Stimulated activated naive CD8-positive, alpha-beta T cell treated with anti-CD3 and anti-CD28 coated beads, Interleukin-15, Interleukin-2, amounts not matched to agents 100 ng/mL and 50 ng/mL, for 24 hours (primary cell): ENCODE data around the gene SLC9A4.

Experiments used
- H3K27ac Mint-ChIP-seq: one replicate; pipeline ENCODE4 v1.8.0; 2021; ENCODE audit warnings: mild to moderate bottlenecking, mixed read lengths
- H3K27me3 Mint-ChIP-seq: one replicate; pipeline ENCODE4 v1.8.0; 2021; ENCODE audit warnings: mixed read lengths
- H3K36me3 Mint-ChIP-seq: one replicate; pipeline ENCODE4 v1.8.0; 2021; ENCODE audit warnings: low read depth, mixed read lengths
- H3K4me1 Mint-ChIP-seq: one replicate; pipeline ENCODE4 v1.8.0; 2021; ENCODE audit warnings: low read depth, mixed read lengths
- H3K4me3 Mint-ChIP-seq: one replicate; pipeline ENCODE4 v1.8.0; 2021; ENCODE audit warnings: mild to moderate bottlenecking, mixed read lengths
- H3K9me3 Mint-ChIP-seq: one replicate; pipeline ENCODE4 v1.8.0; 2021; ENCODE audit warnings: mixed read lengths

SLC9A4 gene

DNA sequence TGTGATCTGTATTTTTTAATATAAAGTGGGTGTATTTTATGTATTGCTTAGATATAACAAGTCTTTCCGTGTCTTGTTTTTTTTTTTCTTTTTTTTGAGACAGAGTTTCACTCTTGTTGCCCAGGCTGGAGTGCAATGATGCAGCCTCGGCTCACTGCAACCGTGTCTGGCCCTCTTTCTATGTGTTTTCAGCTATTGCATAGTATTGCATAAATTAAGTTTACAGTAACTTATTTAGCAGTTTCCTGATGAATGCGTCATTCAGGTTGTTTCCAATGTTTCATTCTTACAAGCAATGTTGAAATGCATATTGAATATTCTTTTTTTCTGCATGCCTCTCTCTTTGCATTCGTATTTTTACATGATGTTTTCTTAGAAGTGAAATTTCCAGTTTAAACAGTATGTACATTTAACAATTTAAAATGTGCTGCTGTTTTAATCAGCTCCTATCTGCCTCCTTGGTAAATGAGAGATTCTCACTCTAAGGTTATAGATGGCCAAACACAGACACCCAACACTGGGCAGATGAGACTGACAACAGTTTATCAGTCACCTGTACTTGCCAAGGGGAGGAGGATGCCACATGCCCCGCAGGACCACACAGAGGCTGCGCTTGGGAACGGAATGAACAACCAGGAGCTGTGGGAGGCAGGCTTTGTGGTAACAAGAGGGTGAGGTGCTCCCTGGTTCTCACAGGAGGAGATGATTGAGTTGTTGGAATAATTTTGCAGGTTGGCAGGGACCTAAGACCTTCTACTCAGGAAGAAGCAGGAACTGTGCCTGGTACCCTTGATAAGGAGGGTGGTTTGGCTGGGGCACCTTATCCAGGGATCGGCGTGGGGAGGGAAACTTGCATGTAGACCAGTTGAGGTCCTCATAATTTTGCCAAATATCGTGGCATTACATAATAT, 7.5 kb downstream of the SLC9A4 start:
- no peaks in the 10 kb centered on the region for H3K36me3 Mint-ChIP-seq
- peaks cover 29% of the 10 kb centered on the region for H3K27me3 Mint-ChIP-seq
- H3K4me1 Mint-ChIP-seq = peaks cover 6% of the 10 kb centered on the region
- no peak overlapping the region for H3K27ac Mint-ChIP-seq
- H3K4me3 Mint-ChIP-seq = no peak overlapping the region
- no peaks in the 10 kb centered on the region for H3K9me3 Mint-ChIP-seq

DNA sequence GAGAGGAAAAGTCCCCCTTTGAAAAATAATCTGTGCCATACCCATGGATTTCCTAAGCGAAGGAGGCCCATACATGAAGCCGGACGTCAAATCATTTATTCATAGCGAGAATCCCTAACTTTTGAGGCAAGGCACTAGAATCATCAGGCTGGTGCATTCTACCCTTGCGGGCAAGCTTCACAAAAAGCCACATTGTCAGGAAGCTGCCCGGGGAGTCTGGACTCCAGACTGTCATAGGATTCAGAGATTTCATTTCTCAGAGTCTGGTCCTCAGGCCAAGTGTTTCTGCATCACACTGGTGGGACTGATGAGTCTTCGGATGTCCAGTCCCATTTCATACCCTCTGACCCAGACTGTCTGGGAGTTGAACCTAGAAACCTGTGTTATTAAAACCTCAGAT, 8.9 kb downstream of the SLC9A4 start:
- H3K36me3 Mint-ChIP-seq = no peaks in the 10 kb centered on the region
- peaks cover 32% of the 10 kb centered on the region for H3K27me3 Mint-ChIP-seq
- H3K4me1 Mint-ChIP-seq = peaks cover 6% of the 10 kb centered on the region
- no peak overlapping the region for H3K4me3 Mint-ChIP-seq
- no peaks in the 10 kb centered on the region for H3K9me3 Mint-ChIP-seq
- H3K27ac Mint-ChIP-seq = no peak overlapping the region

DNA sequence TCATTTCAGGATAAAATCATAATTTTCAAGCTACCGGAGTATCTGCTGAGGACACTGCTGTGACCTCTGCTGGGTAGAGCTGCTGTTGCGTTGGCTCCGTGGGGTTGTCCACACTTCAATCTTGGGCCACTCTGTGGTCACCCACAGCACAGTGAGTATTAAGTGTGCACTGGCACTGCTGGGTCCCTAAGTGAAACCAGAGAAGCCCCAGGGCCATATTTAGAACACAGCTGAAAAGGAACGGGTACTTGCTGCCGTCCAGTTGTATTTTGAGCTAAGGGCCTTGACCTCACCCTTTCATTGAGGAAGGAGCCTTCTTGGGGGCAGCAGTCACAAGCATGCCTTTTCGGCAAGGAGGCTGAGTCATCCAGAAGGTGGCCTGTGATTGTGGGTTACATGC, 10.1 kb downstream of the SLC9A4 start:
- H3K27me3 Mint-ChIP-seq = peaks cover 34% of the 10 kb centered on the region
- H3K9me3 Mint-ChIP-seq = no peaks in the 10 kb centered on the region
- H3K4me1 Mint-ChIP-seq = peaks cover 13% of the 10 kb centered on the region
- H3K4me3 Mint-ChIP-seq = no peak overlapping the region
- H3K27ac Mint-ChIP-seq = no peak overlapping the region
- no peaks in the 10 kb centered on the region for H3K36me3 Mint-ChIP-seq

DNA sequence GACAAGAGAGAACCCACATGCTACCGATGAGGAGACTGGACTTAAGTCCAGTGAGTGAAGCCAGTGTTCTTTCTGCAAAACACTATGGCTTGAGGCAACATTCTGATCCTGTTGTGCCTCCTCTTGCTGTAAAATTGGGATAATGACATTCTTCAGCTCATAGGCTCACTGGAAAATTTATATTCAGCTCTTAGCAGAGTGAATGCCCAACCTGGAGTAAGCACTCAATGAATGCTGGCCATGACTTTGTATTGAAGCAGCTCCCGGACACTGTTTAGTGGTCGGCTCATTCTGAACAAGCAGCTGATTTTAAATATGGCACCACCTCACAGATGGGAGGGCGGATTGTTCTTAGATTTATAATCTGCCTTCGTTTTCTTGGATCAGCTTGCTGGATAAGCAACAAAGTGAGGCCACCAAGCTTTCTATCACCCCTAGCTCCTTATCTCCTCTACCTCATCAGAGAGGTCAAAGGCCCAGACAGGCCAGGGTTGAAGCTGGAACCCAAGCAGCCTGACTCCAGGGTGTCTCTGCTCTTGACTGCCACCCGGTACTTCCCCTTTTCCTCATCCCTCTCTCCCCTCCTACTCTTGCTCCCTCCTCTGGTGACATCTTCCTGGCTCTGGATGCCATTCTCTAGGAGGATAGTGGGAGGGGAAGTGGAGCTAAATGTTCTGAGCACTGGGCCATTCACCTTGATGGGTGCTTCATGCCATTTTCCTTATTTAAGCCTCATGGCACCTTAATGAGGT, 11.5 kb downstream of the SLC9A4 start:
- H3K4me1 Mint-ChIP-seq = peaks cover 21% of the 10 kb centered on the region
- peaks cover 38% of the 10 kb centered on the region for H3K27me3 Mint-ChIP-seq

DNA sequence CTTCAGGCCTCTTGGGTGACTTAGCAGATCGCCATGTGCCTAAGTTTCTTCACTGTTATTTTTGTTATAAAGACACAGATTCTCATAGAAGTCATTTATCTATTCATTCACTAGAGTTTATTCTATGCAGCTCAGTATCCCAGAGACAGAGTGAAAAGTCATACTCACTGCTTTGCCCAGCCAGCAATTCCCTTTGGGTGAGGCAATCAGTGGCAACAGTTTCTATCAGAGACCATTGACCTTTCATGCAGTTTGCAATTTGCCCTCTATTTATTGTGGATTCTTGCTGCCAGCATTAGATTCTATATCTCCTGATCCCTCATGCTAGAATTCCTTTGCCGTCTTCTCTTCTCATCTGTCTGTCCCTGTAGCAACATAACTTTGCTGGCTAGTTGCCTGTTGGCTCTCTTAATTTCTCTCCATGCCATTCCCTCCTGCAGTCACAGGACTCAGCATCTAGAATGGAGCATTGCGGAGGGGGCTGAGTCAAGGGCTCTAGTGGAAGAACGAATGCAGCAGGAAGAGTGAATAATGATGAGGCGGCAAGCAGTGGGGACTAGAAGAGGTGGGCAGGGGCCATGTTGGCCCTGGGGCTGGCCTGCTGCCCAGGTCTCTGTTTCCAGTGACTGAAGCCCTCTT, 12.2 kb downstream of the SLC9A4 start:
- no peaks in the 10 kb centered on the region for H3K36me3 Mint-ChIP-seq
- no peaks in the 10 kb centered on the region for H3K9me3 Mint-ChIP-seq
- H3K27me3 Mint-ChIP-seq = peaks cover 41% of the 10 kb centered on the region
- H3K4me3 Mint-ChIP-seq = no peak overlapping the region
- H3K27ac Mint-ChIP-seq = no peak overlapping the region
- peaks cover 24% of the 10 kb centered on the region for H3K4me1 Mint-ChIP-seq

More for the DNA sequence above, 11.5 kb downstream of the SLC9A4 start:
- no peaks in the 10 kb centered on the region for H3K9me3 Mint-ChIP-seq
- H3K4me3 Mint-ChIP-seq = no peak overlapping the region
- no peak overlapping the region for H3K27ac Mint-ChIP-seq
- no peaks in the 10 kb centered on the region for H3K36me3 Mint-ChIP-seq

DNA sequence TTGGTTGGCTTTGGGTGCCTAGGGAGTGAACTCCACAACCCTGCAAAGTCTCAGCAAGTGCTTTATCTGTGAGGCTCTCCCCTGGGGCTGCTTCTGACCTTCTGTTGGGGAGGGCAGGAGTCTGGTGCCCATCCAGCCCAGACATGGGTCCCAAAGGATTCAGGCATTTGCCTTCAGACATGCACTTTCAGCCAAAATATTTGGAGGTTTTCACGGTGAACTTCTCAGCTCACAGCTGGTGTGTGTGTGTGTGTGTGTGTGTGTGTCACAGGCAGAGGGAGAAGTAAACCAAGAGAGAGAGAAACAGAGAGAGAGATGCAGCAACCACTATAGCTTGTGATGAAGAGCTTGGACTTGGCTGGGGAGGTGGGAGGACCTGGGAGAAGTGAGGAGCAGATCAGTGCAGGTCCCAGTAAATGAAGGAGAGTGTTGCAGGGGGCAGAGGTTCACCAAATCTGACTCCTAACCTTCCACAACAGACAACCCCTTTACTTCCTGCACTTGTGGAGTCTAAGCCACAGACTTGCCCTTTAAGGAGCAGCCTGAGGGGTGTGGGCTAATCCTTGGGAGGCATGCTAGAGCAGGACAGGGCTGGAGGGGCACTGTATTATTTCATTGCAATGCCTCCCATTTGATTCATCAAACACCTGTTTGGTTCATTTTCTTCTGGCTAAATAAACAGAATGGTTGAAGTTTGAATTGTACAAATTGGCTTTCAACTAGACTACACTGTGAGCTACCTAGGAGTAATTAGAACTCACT, 14.1 kb downstream of the SLC9A4 start:
- Mint-ChIP-seq H3K27ac (no peak overlapping the region), H3K27me3 (peaks cover 36% of the 10 kb centered on the region), H3K36me3 (no peaks in the 10 kb centered on the region), H3K4me3 (no peak overlapping the region), H3K9me3 (no peaks in the 10 kb centered on the region), H3K4me1 (peaks cover 24% of the 10 kb centered on the region)

DNA sequence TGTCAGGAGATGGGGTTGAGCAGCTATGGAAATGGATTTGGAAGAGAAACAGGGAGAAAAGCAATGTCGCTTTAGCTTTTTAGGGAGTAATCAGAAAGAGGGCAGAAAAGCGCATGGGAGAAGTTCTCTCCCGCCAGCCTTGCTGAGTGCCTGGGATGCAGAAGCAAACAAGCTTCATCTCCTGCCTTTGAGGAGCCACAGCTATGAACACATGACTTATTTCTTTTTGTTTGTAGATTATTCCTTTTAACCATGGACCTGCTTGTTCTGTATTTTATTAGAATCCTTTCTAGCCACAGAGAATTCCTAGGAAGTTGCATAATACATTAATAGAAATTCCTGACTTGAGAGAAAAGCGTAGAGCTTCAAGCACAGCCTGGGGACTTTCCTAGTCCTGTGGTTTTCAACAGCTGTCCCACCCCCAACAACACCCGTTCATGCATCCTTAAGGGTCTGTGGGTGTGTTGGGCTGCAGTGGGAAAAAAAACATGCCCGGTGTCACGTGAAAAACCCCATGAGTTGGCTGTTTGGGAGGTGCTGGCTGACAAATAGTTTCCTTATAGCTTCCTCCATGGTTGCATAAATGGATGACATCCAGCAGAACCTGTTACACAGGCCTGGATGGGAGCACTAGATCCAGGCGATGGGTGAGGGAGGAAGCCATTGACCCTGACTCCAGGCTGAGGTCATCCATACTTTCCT, 14.9 kb downstream of the SLC9A4 start:
- H3K4me1 Mint-ChIP-seq = peaks cover 24% of the 10 kb centered on the region
- peaks cover 40% of the 10 kb centered on the region for H3K27me3 Mint-ChIP-seq
- H3K36me3 Mint-ChIP-seq = no peaks in the 10 kb centered on the region
- H3K4me3 Mint-ChIP-seq = no peak overlapping the region
- H3K9me3 Mint-ChIP-seq = no peaks in the 10 kb centered on the region
- H3K27ac Mint-ChIP-seq = no peak overlapping the region

GRCh38 chr2:102489646-102490045, 16.6 kb downstream of the SLC9A4 start:
- Mint-ChIP-seq H3K27me3 (peaks cover 46% of the 10 kb centered on the region), H3K27ac (no peak overlapping the region), H3K9me3 (no peaks in the 10 kb centered on the region), H3K4me1 (peaks cover 24% of the 10 kb centered on the region), H3K4me3 (no peak overlapping the region), H3K36me3 (no peaks in the 10 kb centered on the region)

DNA sequence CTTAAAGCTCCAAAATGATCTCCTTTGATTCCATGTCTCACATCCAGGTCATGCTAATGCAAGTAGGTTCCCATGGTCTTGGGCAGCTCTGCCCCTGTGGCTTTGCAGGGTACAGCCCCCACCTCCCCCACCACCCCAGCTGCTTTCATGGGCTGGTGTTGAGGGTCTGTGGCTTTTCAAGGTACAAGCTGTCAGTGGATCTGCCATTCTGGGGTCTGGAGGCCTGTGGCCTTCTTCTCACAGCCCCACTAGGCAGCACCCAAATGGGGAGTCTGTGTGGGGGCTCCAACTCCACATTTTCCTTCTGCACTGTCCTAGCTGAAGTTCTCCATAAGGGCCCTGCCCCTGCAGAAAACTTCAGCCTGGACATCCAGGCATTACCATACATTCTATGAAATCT, 19.0 kb downstream of the SLC9A4 start:
- H3K27ac Mint-ChIP-seq = no peak overlapping the region
- peaks cover 24% of the 10 kb centered on the region for H3K4me1 Mint-ChIP-seq
- no peak overlapping the region for H3K4me3 Mint-ChIP-seq
- H3K9me3 Mint-ChIP-seq = no peaks in the 10 kb centered on the region
- no peaks in the 10 kb centered on the region for H3K36me3 Mint-ChIP-seq
- peaks cover 42% of the 10 kb centered on the region for H3K27me3 Mint-ChIP-seq

DNA sequence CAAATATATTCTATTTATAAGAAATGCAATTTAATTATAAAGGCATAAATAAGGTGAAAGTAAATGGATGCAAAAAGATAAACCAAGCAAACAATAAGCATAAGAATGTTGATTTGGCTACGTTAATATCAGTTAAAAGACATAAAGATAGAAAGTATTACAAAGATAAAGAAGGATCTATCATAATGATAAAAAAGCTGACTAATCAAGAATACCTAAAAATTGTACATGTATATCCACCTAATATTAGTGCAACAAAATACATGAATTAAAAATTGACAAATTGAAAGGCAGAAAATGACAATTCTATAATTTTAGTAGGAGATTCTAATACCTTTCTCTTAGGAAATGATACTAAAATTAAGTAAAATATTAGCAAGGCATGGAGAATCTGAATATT, 21.5 kb downstream of the SLC9A4 start:
- no peak overlapping the region for H3K27ac Mint-ChIP-seq
- H3K4me3 Mint-ChIP-seq = no peak overlapping the region
- peaks cover 33% of the 10 kb centered on the region for H3K27me3 Mint-ChIP-seq
- peaks cover 10% of the 10 kb centered on the region for H3K4me1 Mint-ChIP-seq
- no peaks in the 10 kb centered on the region for H3K9me3 Mint-ChIP-seq
- no peaks in the 10 kb centered on the region for H3K36me3 Mint-ChIP-seq

DNA sequence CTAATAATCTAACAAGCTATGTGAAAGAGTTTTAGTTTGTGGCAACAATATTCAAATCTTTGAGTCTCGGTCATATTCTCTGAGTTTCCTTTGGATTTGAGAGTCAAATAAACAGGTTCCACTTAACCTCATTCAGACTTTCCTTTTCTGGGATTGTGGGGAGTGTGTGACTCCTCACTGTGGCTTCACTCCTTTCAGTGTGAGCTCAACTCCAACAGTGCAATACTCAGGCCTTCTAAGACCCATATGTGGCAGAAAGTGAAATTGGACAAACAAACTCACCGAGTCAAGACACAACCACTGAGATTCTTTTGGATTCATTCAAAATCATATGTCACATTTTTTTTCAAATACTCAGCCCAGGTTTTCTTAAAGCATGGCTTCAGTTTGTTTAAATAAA, 25.4 kb downstream of the SLC9A4 start:
- H3K4me3 Mint-ChIP-seq = no peak overlapping the region

GRCh38 chr2:102499558-102499957, 26.5 kb downstream of the SLC9A4 start:
- no peaks in the 10 kb centered on the region for H3K36me3 Mint-ChIP-seq
- H3K27me3 Mint-ChIP-seq = peaks cover 22% of the 10 kb centered on the region
- no peaks in the 10 kb centered on the region for H3K9me3 Mint-ChIP-seq
- H3K4me1 Mint-ChIP-seq = peaks cover 6% of the 10 kb centered on the region
- no peak overlapping the region for H3K27ac Mint-ChIP-seq
- no peak overlapping the region for H3K4me3 Mint-ChIP-seq

More for the DNA sequence above, 25.4 kb downstream of the SLC9A4 start:
- Mint-ChIP-seq H3K4me1 (peaks cover 6% of the 10 kb centered on the region), H3K36me3 (no peaks in the 10 kb centered on the region), H3K27ac (no peak overlapping the region), H3K27me3 (peaks cover 23% of the 10 kb centered on the region), H3K9me3 (no peaks in the 10 kb centered on the region)

DNA sequence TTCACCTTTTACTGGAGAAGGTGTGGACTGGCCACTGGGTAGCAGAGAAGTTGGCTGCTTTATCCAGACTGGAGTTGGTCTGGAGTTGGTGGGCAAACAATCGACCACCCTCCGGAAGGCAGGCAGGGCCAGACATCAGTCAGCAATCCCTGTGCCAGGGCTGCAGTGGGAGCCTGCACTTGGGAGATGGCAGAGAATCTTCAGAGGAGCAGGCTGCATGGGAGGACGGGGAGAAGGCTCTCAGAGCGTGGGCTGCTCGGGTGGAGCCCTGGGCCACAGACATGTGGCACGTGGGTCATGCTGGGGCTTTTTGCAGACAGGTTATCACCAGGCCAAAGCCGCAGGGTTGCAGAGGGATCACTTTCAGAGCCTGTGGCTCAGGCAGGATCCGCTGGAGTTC, 29.6 kb downstream of the SLC9A4 start:
- H3K36me3 Mint-ChIP-seq = no peaks in the 10 kb centered on the region
- H3K9me3 Mint-ChIP-seq = no peaks in the 10 kb centered on the region
- H3K4me1 Mint-ChIP-seq = peaks cover 6% of the 10 kb centered on the region
- H3K27me3 Mint-ChIP-seq = peaks cover 19% of the 10 kb centered on the region
- H3K27ac Mint-ChIP-seq = no peak overlapping the region
- no peak overlapping the region for H3K4me3 Mint-ChIP-seq

GRCh38 chr2:102504833-102505232, 31.8 kb downstream of the SLC9A4 start:
- Mint-ChIP-seq H3K36me3 (no peaks in the 10 kb centered on the region), H3K27ac (no peak overlapping the region), H3K4me3 (no peak overlapping the region)

More at GRCh38 chr2:102504833-102505232, 31.8 kb downstream of the SLC9A4 start:
- H3K27me3 Mint-ChIP-seq = peaks cover 31% of the 10 kb centered on the region
- no peaks in the 10 kb centered on the region for H3K9me3 Mint-ChIP-seq
- H3K4me1 Mint-ChIP-seq = peaks cover 14% of the 10 kb centered on the region
